22Rv1 (cell line): ENCODE measurements around the gene LIMS1.
"Not testable (repeated sequence)": the region's sequence is repeated elsewhere in the genome, so short reads cannot be mapped to it uniquely, and the experiment has no call there.

Experiments
- H3K27ac ChIP-seq: fragments of 450-650 bp; 2 replicates; pipeline ENCODE4 v1.5.1; 2017

The LIMS1 gene

GRCh38 chr2:108652187-108652931 lies 118.1 kb downstream of the LIMS1 start:
- not testable (repeated sequence) for H3K27ac ChIP-seq

- H3K27ac ChIP-seq = not testable (repeated sequence)
Observed at GRCh38 chr2:108653425-108653824, 119.2 kb downstream of the LIMS1 start.

GRCh38 chr2:108653849-108654248 lies 119.6 kb downstream of the LIMS1 start:
- not testable (repeated sequence) for H3K27ac ChIP-seq

GRCh38 chr2:108654521-108655125 lies 120.4 kb downstream of the LIMS1 start:
- H3K27ac ChIP-seq = not testable (repeated sequence)

- not testable (repeated sequence) for H3K27ac ChIP-seq
Observed at GRCh38 chr2:108655270-108655669, 121.0 kb downstream of the LIMS1 start.

- not testable (repeated sequence) for H3K27ac ChIP-seq
Observed at GRCh38 chr2:108656282-108656681, 122.0 kb downstream of the LIMS1 start.

- H3K27ac ChIP-seq = not testable (repeated sequence)
Observed at GRCh38 chr2:108657517-108657916, 123.2 kb downstream of the LIMS1 start.

- H3K27ac ChIP-seq = not testable (repeated sequence)
Observed at GRCh38 chr2:108658553-108658952, 124.3 kb downstream of the LIMS1 start.

GRCh38 chr2:108661493-108661892 lies 127.2 kb downstream of the LIMS1 start:
- H3K27ac ChIP-seq = not testable (repeated sequence)

GRCh38 chr2:108662207-108662612 lies 127.9 kb downstream of the LIMS1 start:
- not testable (repeated sequence) for H3K27ac ChIP-seq

- H3K27ac ChIP-seq = not testable (repeated sequence)
Observed at GRCh38 chr2:108663346-108663745, 129.1 kb downstream of the LIMS1 start.

GRCh38 chr2:108664089-108664488 lies 129.8 kb downstream of the LIMS1 start:
- H3K27ac ChIP-seq = not testable (repeated sequence)

- not testable (repeated sequence) for H3K27ac ChIP-seq
Observed at GRCh38 chr2:108664979-108665378, 130.7 kb downstream of the LIMS1 start.

- H3K27ac ChIP-seq = not testable (repeated sequence)
Observed at GRCh38 chr2:108665975-108666374, 131.7 kb downstream of the LIMS1 start.

- H3K27ac ChIP-seq = not testable (repeated sequence)
Observed at GRCh38 chr2:108667140-108667539, 132.9 kb downstream of the LIMS1 start.

- H3K27ac ChIP-seq = not testable (repeated sequence)
Observed at GRCh38 chr2:108670282-108670681, 136.0 kb downstream of the LIMS1 start.

GRCh38 chr2:108672200-108672805 lies 138.0 kb downstream of the LIMS1 start:
- not testable (repeated sequence) for H3K27ac ChIP-seq

- not testable (repeated sequence) for H3K27ac ChIP-seq
Observed at GRCh38 chr2:108676522-108676921, 142.3 kb downstream of the LIMS1 start.

- not testable (repeated sequence) for H3K27ac ChIP-seq
Observed at GRCh38 chr2:108677239-108677744, 143.0 kb downstream of the LIMS1 start.

GRCh38 chr2:108678198-108678651 lies 144.0 kb downstream of the LIMS1 start:
- not testable (repeated sequence) for H3K27ac ChIP-seq

- not testable (repeated sequence) for H3K27ac ChIP-seq
Observed at GRCh38 chr2:108680805-108681204, 146.5 kb downstream of the LIMS1 start.

- peak overlapping the region; percentile 60 for H3K27ac ChIP-seq
Observed at GRCh38 chr2:108688818-108689756, 154.8 kb downstream of the LIMS1 start.
